Loucy (cell line): Measurements from ENCODE around the gene SEMA3D.

ENCODE experiments used
- EZH2phosphoT487 ChIP-seq: fragments of 200-600 bp; IDR thresholded peaks from 2 replicates; pipeline ENCODE4 v1.6.1; 2018; ENCODE audit warnings: antibody characterized with exemption, mild to moderate bottlenecking, moderate library complexity, borderline replicate concordance
- TF ChIP-seq, protein P1 (sequence below): fragments of 200-600 bp; sonication (generic); conservative IDR thresholded peaks from 2 replicates; pipeline ENCODE4 v1.5.1; 2014; ENCODE audit warnings: mild to moderate bottlenecking, antibody characterized with exemption, low read length

DNA sequence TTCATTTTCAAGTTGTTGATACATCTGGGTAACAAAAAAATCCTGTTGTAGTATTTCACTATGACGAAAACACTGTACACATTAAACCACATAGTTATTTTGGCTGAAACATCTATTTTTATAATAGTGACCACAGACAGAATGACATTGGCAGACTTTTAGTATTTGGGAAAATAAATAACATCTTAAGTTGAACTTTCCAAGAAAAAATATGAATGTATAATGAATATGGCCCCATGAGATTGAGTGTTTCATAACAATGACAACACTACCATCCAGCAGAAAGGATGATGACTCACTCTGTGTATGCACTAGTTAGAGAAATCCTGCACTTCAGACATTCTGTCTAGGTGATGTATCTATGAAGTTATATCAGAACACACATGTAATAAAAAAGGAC, 118.1 kb downstream of the SEMA3D start:
- TF ChIP-seq, protein P1, sequence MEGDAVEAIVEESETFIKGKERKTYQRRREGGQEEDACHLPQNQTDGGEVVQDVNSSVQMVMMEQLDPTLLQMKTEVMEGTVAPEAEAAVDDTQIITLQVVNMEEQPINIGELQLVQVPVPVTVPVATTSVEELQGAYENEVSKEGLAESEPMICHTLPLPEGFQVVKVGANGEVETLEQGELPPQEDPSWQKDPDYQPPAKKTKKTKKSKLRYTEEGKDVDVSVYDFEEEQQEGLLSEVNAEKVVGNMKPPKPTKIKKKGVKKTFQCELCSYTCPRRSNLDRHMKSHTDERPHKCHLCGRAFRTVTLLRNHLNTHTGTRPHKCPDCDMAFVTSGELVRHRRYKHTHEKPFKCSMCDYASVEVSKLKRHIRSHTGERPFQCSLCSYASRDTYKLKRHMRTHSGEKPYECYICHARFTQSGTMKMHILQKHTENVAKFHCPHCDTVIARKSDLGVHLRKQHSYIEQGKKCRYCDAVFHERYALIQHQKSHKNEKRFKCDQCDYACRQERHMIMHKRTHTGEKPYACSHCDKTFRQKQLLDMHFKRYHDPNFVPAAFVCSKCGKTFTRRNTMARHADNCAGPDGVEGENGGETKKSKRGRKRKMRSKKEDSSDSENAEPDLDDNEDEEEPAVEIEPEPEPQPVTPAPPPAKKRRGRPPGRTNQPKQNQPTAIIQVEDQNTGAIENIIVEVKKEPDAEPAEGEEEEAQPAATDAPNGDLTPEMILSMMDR = no peak
- no peak for TF ChIP-seq EZH2phosphoT487
